HG02642 (cell line): Measurements from ENCODE around the gene UBE2U.

Experiments used
- ATAC-seq: cut with Tn5 transposase; IDR thresholded peaks from one replicate; pipeline ENCODE4 v1.9.1; 2021; ENCODE audit warnings: mild to moderate bottlenecking; ENCODE audit not compliant: unreplicated experiment, poor library complexity

The UBE2U gene

DNA sequence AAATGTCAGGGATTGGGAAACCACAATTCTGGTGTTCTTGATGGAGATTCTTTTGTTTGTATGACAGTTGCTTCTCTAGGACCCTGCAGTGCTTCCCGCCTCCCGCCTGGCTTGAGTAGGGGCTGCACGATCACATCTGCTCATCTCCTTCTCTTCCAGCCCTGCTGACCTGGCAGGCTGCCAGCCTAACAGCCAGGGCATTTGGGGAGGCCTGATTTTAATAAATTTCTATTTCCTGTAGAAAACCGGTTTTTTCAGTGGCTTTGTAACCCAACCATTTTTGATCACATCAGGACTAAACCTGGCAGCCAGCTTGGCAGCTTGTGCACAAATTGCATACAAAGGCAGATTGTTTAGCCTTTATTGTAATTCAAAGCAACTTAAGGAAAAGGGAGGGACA is 78.9 kb downstream of the UBE2U start:
- ATAC-seq: no peak

DNA sequence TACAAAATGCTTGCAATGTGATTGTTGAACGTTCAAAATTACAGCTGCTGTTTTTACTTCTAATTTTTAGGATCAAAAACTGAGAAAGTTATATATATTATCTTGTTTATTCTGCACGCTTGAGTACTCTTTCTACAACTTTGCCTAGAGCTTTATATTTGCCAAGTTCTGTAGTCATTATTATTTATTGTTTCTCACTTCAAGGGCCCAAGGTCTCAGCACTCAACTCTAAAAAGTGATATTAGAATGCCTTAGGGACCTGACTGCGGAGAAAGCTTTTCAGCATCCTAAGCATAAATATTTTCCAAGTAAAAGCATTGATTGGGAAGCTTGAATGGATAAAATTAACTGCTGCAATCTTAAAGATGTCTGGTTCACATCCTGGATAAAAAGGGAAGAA is 83.6 kb downstream of the UBE2U start:
- no peak for ATAC-seq

- ATAC-seq: no peak
These were observed 87.0 kb downstream of the UBE2U start for GRCh38 chr1:64290420-64290819.

DNA sequence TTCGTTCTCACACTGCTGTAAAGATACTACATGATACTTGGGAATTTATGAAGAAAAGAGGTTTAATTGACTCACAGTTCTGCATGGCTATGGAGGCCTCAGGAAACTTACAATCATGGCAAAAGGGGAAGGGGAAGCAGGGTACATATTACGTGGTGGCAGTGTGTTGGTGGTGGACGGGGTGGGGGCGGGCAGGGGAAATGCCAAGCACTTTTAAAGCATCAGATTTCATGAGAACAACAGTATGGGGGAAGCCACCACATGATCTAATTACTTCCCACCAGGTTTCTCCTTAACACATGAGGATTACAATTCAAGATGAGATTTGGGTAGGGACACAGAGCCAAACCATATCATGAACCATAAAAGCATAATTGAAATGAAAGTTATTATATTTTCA is 88.5 kb downstream of the UBE2U start:
- no peak for ATAC-seq

- no peak for ATAC-seq
These were observed 89.0 kb downstream of the UBE2U start for GRCh38 chr1:64292399-64292798.

DNA sequence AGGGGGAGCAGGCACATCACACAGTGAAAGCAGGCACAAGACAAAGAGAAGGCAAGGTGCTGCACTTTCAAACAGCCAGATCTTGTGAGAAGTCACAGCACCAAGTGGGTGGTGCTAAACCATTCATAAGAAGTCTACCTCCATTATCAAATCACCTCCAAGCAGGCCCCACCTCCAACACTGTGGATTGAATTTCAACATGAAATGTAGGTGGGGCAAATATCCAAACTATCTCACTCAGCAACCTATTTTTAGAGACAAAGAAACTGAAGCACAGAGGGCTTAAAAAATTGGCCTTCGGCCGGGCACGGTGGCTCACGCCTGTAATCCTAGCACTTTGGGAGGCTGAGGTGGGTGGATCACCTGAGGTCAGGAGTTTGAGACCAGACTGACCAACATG is 90.4 kb downstream of the UBE2U start:
- no peak for ATAC-seq

- ATAC-seq: no peak
These were observed 91.7 kb downstream of the UBE2U start for GRCh38 chr1:64295136-64295535.

DNA sequence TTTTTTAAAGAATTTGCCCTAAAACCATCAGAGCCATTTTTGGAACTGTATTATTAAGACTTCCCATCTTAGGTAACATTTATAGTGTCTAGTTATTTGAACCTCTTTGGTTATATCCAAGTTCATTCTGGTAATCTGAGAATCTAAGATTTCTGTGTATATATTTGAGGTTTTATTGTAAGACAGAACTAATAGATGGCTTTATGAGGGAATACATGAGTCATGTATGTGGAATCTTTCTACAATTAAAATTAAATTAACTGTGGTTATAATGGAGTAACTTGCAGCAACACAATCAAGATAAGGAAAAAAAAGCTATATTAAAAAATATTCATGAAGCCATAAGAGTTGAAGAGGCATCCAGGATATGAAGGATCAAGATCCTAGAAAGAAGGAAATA is 92.1 kb downstream of the UBE2U start:
- ATAC-seq: no peak

DNA sequence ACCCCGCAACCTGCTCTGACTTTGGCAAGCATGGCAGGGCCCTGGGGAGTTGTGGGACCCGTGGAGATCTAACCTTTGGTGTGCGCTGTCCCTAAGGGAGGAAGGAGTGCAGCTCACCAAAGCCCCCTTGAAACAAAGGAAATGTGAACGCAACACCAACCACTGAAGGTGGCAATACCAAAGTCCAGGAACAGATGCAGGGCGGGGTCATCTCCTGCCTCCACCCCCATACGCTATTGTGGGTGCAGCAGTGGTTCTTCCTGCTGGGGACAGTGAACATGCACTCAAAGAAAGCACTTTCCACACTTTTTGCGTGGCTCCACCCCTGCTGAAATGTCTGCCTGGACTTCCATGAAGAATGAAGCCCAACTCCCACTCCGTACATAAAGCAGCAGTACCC is 93.0 kb downstream of the UBE2U start:
- ATAC-seq: no peak

DNA sequence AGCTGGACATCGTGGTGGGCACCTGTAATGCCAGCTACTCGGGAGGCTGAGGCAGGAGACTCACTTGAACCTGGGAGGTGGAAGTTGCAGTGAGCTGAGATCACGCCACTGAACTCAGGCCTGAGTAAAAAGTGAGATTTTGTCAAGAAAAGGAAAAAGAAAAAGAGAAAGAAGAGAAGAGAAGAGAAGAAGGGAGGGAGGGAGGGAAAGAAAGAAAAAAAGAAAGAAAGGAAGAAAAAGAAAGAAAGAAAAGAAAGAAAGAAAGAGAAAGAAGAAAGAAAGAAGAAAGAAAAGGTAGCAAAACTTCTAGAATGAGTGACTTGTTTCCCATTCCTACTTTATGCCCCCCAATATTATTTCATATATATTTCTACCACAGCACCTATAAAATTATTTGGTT is 98.8 kb downstream of the UBE2U start:
- no peak for ATAC-seq

DNA sequence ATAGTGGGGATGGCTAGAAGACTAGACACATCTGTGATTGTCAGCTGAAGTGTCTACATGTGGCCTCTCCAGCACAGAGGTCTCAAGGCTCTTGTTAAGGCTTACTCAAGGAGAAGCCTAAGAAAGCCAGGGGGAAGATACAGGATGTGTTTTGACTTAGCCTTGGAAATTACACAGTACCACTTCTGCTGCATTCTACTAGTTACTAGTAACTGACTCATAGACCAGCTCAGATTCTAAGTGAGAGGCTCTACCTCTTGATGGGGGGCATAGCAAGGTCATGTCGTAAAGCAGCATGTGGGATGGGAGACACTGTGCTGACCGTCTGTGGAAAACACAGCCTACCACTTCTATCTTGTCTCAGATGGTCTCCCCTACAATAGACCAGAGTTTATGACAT is 99.5 kb downstream of the UBE2U start:
- no peak for ATAC-seq

GRCh38 chr1:64304823-64305222 is 101.4 kb downstream of the UBE2U start:
- ATAC-seq: no peak

DNA sequence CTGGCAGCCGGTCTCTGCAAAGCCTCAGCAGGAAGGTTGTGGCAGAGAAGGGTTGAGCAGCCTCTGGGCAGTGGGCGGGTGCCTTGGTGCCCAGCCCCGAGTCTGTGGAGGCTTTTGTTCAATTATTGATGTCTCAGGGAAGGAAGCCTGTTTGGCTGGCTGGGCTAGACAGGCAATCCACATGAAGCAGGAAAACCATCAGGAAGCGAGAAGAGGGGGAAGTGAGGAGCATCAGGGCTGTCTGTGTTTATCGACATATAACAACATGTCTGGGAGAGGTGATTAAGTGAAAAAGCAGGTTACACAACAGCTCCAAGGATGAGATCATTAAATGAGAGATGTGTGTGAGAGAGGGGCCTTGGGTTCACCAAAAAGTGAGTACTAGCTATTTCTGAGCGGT is 105.4 kb downstream of the UBE2U start:
- no peak for ATAC-seq

DNA sequence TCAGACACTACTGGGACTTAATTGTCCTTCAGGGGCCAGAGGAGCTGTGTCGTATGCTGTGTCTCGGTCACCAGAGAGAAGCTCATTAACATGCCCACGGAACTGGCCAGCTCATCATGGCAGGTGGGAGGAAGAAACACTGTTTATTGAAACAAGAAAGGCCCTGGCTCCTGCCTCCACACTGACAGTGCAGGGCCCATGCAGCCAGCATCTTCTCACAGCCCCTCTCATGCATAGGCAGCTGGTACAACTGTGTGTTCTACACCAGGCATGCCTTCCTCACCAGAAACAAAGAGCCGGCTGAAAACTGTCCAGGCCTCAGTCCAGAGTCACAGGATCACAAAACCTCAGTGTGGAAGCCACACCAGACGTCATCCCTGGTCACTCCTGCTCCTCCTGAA is 106.0 kb downstream of the UBE2U start:
- ATAC-seq: no peak

- ATAC-seq: no peak
These were observed 107.3 kb downstream of the UBE2U start for GRCh38 chr1:64310760-64311159.

GRCh38 chr1:64312431-64312830 is 109.0 kb downstream of the UBE2U start:
- no peak for ATAC-seq

DNA sequence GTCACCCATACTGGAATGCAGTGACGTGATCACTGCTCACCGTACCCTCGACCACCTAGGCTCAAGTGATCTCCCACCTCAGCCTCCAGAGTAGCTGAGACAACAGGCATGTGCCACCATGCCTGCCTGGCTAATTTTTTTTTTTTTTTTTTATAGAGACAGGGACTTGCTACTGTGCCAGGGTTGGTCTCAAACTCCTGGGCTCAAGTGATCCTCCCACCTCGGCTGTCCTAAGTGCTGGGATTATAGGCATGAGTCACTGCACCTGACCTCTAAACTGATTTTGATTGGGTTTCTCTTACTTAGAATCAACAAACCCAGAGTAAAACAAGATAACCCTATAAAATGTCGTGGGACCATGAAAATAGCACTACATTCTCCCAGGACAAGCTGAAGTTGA is 112.0 kb downstream of the UBE2U start:
- no peak for ATAC-seq
